Measurements from ENCODE around the gene NFXL1. TPM values are rescaled to one million over a fixed set of nuclear protein-coding genes. Genes with fewer than 3 reads are reported as not detected.
A peak's percentile ranks its signal among the peaks of the same experiment; 100 is the strongest.

Gene NFXL1
- total RNA-seq, 1 donor from 2014 or later: 5.6 TPM

- no peak for DNase-seq (ENCODE audit: low read depth in 2 of 2)
These were observed 22.5 kb downstream of the NFXL1 start for GRCh38 chr4:47891928-47892327.

- DNase-seq (ENCODE audit: low read depth in 2 of 2): peak in 1 of 2 donors; percentile 55
These were observed 32.2 kb downstream of the NFXL1 start for GRCh38 chr4:47882228-47882627.

- DNase-seq (ENCODE audit: low read depth in 2 of 2): no peak
These were observed 34.9 kb downstream of the NFXL1 start for GRCh38 chr4:47879458-47879857.

- no peak for DNase-seq (ENCODE audit: low read depth in 2 of 2)
These were observed 37.4 kb downstream of the NFXL1 start for GRCh38 chr4:47876784-47877546.

- DNase-seq (ENCODE audit: low read depth in 2 of 2): no peak
These were observed 38.1 kb downstream of the NFXL1 start for GRCh38 chr4:47876310-47876709.

GRCh38 chr4:47873877-47874541 lies 40.4 kb downstream of the NFXL1 start:
- DNase-seq (ENCODE audit: low read depth in 2 of 2): no peak

- DNase-seq (ENCODE audit: low read depth in 2 of 2): no peak
These were observed 50.9 kb downstream of the NFXL1 start for GRCh38 chr4:47863486-47863885.

GRCh38 chr4:47862297-47862696 lies 52.1 kb downstream of the NFXL1 start:
- DNase-seq (ENCODE audit: low read depth in 2 of 2): no peak

- no peak for DNase-seq (ENCODE audit: low read depth in 2 of 2)
These were observed 54.1 kb downstream of the NFXL1 start for GRCh38 chr4:47860305-47860704.

- no peak for DNase-seq (ENCODE audit: low read depth in 2 of 2)
These were observed 56.4 kb downstream of the NFXL1 start for GRCh38 chr4:47858006-47858405.

GRCh38 chr4:47856713-47857112 lies 57.7 kb downstream of the NFXL1 start:
- DNase-seq (ENCODE audit: low read depth in 2 of 2): no peak

- DNase-seq (ENCODE audit: low read depth in 2 of 2): no peak
These were observed 59.0 kb downstream of the NFXL1 start for GRCh38 chr4:47855350-47855749.

GRCh38 chr4:47852136-47852535 lies 62.2 kb downstream of the NFXL1 start:
- peak; percentile 42 to 87 for DNase-seq (ENCODE audit: low read depth in 2 of 2)

GRCh38 chr4:47849466-47849865 lies 64.9 kb downstream of the NFXL1 start:
- DNase-seq (ENCODE audit: low read depth in 2 of 2): no peak

GRCh38 chr4:47848041-47848440 lies 66.3 kb downstream of the NFXL1 start:
- no peak for DNase-seq (ENCODE audit: low read depth in 2 of 2)

- no peak for DNase-seq (ENCODE audit: low read depth in 2 of 2)
These were observed 71.4 kb downstream of the NFXL1 start for GRCh38 chr4:47842985-47843384.

GRCh38 chr4:47840291-47840690 lies 74.1 kb downstream of the NFXL1 start:
- DNase-seq (ENCODE audit: low read depth in 2 of 2): no peak

GRCh38 chr4:47839259-47839658 lies 75.1 kb downstream of the NFXL1 start:
- DNase-seq (ENCODE audit: low read depth in 2 of 2): peak in 1 of 2 donors; percentile 20

- DNase-seq (ENCODE audit: low read depth in 2 of 2): no peak
These were observed 75.9 kb downstream of the NFXL1 start for GRCh38 chr4:47838445-47838844.

GRCh38 chr4:47837908-47838294 lies 76.5 kb downstream of the NFXL1 start, which contains the start of gene CORIN:
TSS of gene CORIN (minus strand) at chr4:47838067. CDS start at chr4:47837949, 118 bp downstream.
- no peak for DNase-seq (ENCODE audit: low read depth in 2 of 2)

- peak; percentile 19 to 29 for DNase-seq (ENCODE audit: low read depth in 2 of 2)
These were observed 77.1 kb downstream of the NFXL1 start for GRCh38 chr4:47837094-47837907.

GRCh38 chr4:47836641-47837093 lies 77.7 kb downstream of the NFXL1 start:
- DNase-seq (ENCODE audit: low read depth in 2 of 2): peak; percentile 59 to 70

Measured in lung microvascular endothelial cell (primary cell).